ENCODE measurements around the gene XXYLT1.

XXYLT1 gene

DNA sequence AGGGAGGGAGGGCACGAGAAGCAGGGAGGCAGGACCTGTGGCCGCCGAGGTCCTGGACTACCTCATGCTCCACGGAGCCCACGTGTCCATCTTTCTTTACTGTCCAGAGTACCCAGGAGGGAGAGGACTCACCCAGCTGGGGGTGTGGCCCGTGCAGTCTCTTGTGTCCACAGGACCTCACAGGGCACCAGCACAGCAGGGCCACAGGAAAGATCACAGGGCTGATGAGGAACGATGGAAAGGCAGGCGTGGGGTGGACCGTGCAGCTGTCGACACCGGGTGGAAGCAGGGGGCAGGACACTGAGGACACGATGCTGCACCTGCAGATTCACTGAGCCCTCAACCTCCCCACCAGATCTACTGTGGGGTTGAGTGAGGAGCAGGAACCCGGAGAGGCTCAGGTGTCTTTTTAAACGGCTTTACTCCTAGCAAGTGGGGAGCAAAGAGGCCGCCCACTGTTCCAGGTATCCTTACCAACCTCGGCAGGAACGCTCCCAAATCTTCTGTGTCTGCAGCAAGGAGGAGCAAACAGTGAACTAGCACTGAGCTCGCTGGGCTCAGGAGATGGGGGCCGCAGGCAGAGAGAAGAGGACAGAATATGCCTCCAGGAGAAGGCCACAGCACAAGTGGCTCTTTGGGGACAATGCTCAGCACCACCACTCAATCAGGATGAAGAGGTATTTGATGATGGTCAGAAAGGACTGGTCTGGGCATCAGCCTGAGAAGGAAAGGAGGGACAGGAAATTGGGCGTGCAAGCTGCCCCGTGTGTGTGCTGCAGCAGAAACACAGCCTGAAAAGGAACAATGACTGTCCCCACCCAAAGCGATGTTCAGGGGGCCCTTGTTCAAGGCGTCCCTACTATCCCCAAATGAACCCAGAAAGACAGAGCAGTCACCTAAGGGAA lies 198.8 kb downstream of the XXYLT1 start:
- no peak for DNase-seq

DNA sequence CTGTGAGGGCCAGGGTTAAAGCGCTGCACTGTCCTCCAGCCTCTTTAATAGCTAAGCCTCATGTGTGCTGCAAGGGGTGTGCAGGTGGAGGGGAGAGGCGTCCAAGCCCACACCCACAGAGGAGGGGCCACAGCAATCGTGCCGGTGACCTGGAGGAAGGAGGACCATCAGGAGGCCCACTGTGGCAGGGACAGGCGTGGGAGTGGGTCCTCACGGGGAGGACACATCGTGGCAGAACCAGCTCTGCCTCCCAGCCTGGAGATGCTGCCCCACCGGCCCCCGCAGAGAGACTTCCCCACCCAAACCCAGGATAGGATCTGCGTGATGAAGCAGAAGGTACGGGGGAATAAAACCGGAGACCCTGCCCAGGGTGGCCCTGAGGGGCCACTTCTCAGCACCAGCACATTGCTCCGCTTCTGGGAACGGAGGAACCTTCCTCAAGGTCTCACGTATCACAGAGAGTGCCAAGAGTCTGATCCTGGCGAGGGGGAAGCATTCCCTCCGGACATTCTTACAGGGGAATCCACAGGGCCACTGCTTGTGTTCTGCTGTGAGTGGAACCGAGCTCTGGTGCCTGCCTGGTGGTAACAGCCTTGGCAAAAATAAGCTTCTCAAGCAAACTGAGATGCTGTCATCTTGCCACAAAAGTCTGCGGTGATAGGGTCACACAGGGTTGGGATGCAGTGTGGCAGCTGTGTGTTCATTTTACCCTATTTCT lies 199.8 kb downstream of the XXYLT1 start:
- DNase-seq = no peak

DNA sequence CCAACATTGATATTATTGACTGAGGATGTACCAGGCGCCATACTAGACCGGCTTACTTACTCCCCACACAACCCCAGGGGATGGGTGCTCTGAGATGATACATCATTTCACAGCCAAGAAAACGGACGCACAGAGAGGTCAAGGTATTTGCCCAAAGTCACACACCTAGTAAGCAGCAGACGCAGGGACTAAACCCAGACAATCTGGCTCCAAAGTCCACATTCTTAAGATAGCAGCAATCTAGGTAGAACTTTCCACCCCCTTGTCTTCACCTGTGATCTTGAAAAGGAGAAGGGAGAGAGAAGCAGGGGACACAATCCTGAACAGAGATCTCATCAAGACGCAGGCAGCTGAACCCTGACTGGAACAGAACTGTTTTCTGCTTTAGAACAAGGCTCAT lies 200.6 kb downstream of the XXYLT1 start:
- no peak for DNase-seq

DNA sequence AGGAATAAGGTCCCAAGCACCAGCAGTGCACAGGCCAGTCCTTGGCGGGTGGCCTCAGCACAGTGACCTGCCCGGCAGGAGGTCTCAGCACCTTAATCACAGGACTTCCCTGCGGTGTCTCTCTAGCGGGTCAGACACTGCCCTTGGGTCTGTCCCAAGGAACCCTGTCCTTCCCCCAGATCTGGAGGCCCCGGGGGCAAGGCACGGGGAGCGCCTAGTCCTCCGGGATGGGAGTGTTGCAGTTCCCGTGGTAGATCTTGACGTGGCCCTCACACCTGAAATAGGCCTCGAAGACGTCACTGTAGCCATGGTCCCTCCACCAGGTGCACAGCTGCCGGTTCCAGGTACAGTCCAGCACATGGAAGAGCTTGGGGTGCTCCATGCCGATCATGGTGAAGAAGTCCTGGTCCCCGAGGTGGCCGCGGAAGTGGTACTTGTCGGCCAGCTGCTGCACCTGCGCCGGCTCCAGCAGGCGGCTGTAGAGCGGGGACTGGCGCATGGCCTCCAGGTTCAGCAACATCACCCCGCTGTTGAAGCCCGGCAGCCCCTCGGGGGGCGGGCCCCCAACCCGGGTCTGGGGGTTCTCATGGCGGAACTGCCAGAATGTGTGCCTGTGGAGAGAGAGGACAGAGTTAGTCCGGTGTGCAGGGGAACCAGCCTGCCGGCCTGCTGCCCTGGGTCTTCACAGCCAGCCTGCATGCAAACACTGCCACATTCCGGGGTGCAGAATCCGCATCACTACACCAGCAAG lies 201.3 kb downstream of the XXYLT1 start:
- DNase-seq = no peak

DNA sequence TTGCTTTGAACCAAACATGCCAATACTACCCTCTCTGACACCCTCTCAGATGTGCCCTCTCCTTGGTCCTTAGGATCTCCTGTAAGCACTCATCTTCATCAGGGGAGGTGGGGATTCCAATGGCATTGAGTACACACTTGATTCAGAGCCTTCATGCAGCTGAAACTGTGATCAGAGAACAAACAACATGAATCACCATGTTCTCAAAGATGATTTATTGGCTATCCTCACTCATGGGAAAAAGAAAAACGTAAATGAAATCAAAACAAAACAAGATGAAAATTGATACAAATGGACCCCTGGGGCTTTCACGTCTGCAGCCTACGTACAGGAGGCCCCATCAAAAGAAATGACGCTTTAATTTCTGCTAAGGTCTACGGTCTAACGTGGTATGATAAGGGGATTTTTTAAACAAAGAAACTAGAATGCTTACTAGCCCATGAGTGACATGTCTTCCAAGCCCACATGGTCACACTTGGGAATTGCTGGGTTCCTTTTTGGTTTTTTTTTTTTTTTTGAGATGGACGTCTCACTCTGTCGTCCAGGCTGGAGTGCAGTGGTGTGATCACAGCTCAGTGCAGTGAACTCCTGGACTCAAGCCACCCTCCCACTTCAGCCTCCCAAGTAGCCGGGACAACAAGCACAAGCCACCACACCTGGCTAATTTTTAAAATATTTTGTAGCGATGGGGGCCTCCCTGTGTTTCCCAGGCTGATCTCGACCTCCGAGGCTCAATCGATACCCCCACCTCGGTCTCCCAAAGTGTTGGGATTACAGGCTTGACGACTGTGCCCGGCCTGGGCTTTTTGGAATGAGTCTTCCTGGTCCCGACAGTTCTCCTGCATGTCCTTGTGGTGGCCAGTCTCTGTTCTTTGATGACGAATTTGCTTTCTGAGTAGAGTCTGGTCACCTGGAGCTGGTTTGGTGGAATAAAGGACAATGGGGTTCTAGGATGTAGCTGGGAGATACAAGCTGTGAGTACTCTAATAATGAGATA lies 202.6 kb downstream of the XXYLT1 start:
- no peak for DNase-seq

DNA sequence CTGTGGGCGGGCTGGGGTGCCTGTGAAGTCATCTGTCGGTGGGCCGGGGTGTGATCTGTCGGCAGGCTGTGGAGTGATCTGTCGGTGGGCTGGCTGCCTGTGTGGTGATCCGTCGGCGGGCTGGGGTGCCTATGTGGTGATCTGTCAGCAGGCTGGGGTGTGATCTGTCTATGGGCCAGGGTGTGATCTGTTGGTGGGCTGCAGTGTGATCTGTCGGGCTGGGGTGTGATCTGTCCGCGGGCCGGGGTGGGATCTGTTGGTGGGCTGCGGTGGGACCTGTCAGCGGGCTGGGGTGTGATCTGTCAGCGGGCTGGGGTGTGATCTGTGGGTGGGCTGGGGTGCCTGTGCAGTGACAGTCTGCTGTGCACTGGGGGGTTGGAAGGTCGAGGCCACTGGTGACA lies 204.5 kb downstream of the XXYLT1 start:
- no peak for DNase-seq

DNA sequence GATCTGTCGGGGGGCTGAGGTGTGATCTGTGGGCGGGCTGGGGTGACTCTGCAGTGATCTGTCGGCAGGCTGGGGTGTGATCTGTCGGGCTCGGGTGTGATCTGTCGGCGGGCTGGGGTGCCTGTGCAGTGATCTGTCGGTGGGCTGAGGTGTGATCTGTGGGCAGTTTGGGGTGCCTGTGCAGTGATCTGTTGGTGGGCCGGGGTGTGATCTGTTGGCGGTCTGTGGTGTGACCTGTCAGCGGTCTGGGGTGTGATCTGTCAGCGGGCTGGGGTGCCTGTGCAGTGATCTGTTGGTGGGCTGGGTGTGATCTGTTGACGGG lies 205.1 kb downstream of the XXYLT1 start:
- no peak for DNase-seq

DNA sequence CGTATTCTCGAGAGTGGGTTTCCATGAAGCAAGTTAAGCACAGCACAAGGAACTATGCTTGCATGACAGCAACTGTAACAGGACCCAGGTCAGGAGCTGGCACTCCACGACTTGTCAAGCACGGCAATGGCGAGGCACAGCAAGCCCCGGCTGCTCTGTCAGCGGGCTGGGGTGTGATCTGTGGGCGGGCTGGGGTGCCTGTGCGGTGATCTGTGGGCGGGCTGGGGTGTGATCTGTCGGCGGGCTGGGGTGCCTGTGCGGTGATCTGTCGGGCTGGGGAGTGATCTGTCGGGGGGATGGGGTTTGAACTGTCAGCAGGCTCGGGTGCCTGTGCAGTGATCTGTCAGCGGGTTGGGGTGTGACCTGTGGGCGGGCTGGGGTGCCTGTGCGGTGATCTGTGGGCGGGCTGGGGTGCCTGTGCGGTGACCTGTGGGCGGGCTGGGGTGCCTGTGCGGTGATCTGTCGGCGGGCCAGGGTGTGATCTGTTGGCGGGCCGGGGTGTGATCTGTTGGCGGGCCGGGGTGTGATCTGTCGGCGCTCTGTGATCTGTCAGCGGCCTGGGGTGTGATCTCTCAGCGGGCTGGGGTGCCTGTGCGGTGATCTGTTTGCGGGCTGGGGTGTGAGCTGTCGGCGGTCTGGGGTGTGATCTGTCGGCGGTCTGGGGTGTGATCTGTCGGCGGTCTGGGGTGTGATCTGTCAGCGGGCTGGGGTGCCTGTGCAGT lies 205.7 kb downstream of the XXYLT1 start:
- no peak for DNase-seq

DNA sequence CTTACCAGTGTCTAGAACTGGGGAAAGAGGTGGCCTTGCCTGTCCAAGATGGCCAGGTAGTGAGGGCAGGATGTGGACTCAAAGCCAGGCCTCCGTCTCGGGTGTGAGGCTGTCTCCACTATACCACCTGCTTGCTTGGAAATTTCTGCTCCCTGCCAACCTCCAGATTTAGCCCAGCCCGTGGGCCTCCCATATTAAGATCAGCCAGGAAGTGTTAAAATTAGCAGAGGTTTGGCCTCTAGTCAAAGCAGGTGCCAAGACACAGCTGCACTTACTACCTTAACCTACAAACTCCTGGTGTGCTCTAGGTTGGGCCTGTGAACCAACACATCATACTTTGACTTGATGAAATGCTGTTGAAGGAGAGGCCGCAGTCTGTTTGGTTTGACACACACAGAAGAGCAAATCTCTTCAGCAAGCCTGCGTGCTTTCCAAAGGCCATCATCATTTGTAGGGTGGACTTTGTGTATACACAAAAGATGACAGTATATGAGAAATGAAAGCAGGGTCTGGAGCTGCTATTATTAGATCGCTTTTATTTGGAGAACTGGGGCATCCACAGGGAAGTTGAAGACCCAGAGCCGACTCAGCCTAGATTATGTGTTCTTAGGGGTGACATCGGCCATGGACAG lies 206.5 kb downstream of the XXYLT1 start:
- DNase-seq = no peak

DNA sequence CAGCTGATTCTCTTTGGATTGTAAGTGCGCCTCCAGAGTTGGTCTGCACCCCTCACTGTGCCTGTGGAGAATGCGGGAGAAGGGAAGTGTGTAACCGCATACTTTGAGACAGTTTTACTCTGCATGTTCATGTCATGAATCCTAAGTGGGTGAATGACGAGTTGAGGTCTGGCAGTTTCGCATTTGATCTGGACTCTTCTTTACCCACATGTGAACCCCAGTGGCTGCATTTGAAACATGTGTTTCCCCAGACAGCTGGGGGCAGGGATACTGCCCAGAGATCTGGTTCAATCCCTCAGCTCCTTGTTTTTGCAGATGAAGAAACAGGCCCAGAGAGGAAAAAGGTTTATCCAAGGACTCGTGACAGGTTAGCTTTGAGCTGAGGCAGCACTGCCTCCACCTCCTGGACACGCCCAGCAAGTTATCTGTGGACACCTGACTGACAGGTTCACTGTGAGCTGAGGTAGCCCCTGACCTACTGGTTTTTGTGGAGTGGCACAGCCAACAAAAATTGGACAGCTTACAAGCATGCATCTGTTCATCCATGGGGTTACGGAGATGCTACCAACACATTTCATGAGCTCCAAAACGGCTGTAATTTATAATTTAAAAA lies 207.3 kb downstream of the XXYLT1 start:
- no peak for DNase-seq

DNA sequence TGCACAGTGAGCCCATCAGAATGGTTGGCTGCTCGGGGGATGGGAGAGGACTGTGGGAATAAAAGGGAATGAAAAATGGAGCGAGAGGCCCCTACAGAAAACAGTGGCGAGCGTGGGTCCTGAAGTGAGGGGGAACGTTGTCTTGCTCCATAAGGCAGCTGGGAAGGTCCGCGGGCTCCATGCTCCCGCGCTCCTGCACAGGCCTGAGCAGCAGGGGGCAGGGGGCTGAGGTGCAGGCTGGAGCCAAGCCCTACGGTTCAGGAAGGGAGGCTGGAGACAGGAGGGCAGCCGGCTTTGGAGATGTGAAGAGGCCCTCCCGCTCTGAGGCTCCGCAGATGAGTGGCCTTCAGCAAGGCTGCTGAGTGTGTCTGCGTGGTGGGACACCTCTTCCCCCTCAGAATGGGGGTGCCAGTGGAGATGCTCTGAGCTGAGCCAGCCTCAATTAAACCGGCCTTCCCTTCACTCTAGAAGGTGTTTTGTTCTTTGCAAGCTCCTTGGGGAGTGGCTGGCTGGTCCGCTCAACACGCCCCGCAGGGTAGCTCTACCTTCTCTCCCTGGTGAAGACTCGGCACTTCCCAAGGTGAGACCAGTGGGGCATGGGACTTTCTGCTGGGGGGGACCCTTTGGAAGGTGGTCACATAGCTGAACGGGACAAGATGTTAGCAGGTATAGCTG lies 208.0 kb downstream of the XXYLT1 start:
- DNase-seq = no peak

DNA sequence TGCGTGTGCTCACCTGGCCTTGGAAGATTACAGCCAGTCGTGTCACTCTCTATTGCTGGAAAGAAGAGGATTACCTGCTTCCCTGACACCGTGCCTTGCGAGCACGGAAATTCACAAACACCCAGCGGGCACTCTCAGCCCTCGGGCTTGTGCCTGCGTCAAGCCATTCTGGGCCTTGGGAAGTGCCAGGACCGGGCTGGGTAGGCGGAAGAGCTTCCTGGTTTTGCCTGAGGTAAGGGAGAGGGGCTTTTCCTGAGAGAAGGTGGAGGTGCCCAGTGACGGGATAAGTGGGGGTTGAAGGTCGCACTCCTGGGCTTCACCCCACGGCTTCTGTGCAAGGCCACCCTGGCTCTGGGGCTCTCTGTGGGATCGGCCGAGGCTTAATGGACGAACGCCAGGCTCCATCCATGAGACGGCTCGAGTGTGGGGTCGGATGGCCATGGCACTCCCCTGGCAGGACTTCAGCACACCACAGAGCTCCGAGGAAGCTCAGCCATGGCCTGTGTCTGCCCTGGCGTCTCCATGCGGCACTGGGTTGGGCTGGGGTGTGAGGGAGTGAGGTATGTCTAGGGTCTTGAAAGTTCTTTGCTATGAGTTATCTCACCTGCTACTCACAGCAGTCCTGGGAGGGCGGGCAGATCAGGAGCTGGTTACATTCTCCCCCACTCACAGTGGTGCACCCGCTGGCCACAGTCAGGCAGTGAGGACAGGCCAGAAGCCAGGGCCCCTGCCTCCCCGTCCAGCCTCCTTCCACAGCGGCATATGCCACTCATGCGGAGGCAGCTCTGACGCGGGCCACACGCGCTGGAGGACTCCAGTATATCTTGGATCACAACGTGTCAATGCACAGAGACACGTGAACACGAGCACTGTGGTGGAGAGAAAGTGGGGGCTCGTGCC lies 209.0 kb downstream of the XXYLT1 start:
- no peak for DNase-seq

DNA sequence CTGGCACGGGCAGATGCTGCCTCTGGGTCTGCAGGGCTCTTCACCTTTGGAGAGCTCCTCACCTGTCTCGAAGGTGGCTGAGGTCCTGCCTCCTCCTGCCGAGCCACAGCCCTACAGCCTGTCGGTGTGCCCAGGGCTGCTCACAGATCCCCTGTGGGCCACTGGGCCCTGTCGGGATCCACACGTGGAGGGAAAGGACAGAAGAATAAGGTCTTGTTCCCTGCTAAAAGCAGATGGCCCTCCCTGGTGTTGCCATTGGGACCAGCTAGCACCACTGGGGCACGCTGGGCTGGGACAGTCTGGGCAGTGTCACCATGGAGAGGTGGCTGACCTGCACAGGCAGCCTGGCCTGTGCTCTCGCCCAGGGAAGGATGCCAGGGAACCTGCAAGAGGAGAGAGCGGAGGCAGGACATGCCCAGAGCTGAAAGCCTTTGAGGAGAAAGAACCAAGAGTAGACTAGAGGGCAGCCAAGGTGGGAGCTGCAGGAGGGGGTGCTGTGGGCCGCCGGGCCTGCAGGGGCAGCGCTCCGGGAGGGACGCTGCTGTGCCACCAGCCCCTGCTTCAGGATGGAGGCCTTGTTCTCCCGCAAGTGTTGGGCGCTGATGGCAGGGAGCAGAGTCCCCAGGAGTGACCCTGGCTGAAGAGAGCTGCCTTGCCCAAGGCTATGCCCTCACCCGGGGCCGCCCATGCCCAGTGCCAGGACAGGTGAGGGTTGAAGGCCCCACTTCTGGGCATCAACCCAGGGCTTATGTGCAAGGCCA lies 210.2 kb downstream of the XXYLT1 start:
- DNase-seq = no peak

DNA sequence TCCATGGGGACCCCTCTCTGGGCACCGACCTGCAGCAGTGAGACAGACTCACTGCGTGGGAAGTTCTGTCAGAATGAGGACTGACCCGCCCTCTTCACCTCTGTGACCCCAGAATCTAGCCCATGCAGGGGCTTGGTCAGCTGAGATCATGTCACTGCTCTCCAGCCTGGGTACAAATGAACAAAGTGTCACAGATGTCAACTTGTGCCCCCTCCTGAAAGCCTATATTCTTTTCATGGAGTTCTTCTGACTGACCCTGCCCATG lies 210.8 kb downstream of the XXYLT1 start:
- no peak for DNase-seq

DNA sequence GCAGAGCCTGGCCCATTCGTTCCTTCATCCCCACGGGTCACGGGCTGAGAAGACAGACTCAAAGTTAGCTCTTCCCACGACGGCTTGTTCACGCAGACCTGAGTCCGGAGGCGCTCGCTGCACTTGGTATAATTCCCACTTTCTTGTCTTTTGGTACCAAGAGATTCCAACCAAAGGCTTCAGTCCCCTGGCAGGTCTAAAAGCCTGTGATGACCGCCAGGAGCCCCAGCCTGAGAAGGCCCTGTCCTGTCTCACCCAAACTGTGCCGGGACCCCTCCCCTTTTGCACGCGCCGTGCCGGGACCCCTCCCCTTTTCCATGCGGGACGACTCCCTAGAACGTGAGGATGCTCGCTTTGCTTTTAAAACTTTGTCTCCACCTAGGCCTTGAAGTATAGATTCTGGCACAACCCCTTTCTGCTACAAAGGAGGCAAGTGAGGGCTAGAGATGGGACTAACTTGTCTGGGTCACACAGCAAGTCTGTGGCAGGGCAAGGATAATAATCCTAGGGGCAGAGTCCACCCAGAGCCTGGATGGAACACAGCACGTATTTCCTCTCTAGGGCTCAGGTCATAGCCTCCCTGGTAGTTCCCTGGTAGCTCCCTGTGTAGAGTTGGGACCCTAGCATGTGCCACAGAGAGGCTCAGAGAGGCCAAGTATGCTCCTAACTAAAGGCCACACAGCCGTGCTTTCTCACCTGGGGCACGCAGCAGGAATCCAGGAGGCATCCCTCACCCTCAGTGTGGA lies 211.3 kb downstream of the XXYLT1 start:
- DNase-seq = no peak

DNA sequence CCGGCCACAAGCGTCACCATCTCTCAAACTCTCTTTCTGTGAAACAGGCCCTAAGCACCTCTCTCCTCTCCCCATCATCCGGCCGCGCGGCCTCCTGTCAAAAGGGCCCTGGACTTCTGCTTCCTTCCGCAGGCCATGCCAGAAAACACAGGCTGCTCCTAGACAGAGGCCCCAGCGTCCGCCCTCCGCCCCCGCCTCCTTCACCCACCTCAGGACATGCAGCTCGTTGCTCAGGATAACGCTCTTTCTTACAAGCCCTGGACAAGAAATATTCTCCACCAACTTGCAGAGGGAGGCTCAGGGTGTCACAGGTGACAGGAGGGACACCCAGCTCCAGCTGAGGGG lies 212.0 kb downstream of the XXYLT1 start:
- no peak for DNase-seq

DNA sequence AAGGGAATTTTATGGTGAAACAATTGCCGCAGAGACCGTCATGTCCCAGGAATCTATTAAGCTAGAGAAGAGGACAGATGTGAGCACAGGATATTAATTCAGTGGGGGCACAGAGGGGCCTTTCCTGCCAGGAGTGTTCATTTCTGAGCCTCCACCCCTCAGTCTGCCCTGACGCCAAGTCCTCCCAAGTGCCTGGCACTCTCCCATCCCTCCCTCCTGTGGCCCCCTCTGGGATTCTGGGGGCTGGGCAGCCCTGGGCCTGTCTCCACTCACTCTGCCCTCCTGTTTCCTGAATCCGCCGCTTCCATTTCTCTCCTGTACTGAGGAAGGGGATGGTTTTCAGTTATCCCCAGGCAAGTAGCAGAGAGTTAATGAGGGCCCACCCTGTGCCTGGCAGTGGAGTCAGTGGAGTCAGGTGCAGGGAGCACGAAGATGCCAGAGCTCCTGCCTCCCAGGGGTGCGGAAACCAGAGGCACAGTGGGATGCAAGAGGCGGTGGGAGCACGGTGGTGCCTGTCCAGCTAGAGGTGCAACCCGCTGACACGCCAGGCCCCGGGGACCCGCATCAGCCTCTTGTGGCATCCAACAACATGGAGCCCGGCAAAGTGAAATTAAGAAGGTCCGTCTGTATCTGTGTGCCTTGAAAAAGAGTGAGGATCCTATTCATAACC lies 212.5 kb downstream of the XXYLT1 start:
- DNase-seq = no peak
